ENCODE data around the gene GNPTAB.
"Not testable (repeated sequence)": the region's sequence is repeated elsewhere in the genome, so short reads cannot be mapped to it uniquely, and the experiment has no call there.

GNPTAB gene

GRCh38 chr12:101830367-101831325 is at the start of gene GNPTAB:
TSS of gene GNPTAB (minus strand) at chr12:101830959. CDS start at chr12:101830675, 284 bp downstream.
- peak; percentile 79 for DNase-seq

- DNase-seq, result peak; percentile 53
Measured at GRCh38 chr12:101878243-101878821, 47.6 kb upstream of the GNPTAB start.

- DNase-seq, result no peak
Measured at GRCh38 chr12:101877806-101878242, 47.1 kb upstream of the GNPTAB start.

- peak; percentile 85 for DNase-seq
Measured at GRCh38 chr12:101876861-101877805, 46.4 kb upstream of the GNPTAB start, which contains the start of gene DRAM1. TSS of gene DRAM1 (plus strand) at chr12:101877580. CDS start at chr12:101877790, 210 bp downstream.

- no peak for DNase-seq
Measured at GRCh38 chr12:101876322-101876860, 45.6 kb upstream of the GNPTAB start.

DNA sequence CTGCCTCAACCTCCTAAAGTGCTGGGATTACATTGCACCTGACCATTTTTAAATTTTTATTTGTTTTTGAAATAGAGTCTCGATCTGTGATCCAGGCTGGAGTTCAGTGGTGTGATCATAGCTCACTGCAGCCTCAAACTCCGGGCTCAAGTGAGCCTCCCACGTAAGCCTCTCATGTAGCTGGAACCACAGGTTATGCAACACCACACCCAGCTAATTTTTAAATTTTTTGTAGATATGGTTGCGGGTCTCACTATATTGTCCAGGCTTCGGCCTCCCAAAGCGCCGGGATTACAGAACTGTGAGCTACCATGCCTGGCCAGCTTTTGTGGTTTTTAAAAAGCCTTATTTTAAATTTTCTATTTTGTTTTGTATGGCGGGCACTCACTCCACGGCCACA is 44.4 kb upstream of the GNPTAB start:
- DNase-seq, result no peak

DNA sequence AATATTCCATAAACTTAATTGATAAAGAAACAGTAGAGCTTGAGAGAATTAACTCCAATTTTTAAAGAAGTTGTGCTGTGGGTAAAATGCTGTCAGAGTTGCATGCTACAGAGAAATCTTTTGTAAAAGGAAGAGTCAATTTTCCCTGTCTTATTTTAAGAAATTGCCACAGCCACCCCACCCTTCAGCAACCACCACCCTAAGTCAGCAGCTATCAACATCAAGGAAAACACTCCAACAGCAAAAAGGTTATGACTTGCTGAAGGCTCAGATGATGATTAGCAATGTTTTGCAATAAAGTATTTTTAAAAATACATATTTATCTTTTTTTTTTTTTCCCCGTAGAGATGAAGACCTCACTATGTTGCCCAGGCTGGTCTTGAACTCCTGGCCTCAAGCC is 40.2 kb upstream of the GNPTAB start:
- no peak for DNase-seq

DNA sequence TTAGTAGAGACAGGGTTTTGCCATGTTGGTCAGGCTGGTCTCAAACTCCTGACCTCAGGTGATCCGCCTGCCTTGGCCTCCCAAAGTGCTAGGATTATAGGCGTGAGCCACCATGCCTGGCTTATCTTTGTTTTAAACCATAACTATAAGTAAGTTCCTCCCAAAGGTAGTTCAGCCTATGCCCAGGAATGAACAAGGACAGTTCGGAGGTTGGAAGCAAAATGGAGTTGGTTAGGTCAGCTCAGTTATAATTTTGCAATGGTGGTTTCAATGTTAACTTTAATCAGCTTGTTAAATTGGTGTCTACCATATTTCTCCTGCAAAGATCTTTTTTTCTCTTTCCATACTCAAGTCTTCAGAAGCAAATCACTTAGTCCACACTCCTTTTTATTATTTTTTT is 36.9 kb upstream of the GNPTAB start:
- not testable (repeated sequence) for DNase-seq

DNA sequence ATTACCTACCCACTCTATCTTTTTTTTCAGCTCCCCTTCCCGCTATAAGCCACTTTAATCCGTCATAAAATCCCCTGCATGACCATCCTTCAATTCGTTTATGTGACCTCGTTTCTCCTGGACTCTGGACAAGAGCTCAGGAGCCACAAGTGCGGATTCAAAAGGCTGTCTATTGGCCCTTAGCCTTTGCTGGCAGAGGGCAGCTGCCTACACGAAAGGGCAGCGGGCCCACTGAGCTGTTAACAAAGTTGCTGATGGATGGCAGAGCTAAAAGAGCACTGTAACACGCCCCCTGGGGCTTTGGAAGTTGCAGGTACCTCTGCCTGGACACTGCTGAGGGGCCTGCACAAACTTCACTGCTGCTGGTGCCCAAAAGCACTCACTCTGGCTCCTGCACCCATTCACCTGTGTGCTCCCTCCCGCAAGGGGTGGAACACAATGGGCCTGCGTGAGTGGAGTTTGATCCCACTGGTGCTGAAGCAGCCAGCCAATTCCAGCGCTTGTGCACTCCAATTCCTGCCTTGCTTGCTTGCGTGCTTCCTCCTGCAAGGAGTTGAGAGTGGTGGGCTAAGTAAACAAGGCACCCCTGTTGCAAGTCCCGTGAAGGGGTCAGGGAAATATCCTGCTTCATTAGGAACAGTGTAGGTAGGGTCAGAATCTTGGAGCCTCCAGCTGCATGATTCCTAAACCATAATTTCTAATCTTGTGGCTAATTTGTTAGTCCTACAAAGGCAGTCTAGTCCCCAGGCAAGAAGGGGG is 36.0 kb upstream of the GNPTAB start:
- no peak for DNase-seq

DNA sequence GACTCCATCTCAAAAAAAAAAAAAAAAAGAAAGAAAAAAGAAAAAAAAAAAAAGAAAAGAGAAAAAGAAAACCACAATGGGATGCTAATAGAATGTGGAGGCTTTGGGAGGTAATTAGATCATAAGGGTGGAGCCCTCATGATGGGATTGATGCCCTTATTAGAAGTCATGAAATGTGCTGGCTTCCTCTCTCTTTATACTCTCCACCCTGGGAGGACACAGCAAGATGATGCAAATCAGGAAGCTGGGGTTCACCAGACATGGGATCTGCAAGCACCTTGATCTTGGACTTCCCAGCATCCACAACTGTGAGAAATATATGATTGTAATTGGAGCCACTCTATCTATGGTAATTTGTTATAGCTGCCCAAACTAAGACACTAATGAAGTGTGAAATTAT is 33.2 kb upstream of the GNPTAB start:
- no peak for DNase-seq

DNA sequence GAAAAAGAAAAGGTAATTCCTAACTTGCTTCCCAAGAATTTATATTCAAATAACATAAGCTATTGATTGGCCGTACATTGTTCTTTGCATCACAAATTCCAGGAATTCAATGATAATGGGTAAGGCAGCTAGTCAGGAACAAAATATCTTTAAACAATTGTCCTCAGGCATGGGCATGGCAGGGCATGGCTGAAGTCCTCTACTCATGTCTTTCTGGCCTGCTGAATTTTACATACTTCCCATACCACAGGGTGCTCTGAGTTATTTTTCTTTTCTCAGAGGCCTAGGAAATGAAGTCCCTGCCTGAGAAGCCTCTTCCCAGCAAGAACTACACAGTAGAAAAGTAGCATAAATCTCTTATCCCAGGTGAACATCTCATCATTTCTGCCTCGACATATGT is 31.5 kb upstream of the GNPTAB start:
- DNase-seq, result no peak

GRCh38 chr12:101861688-101862087 is 30.9 kb upstream of the GNPTAB start:
- DNase-seq, result not testable (repeated sequence)

DNA sequence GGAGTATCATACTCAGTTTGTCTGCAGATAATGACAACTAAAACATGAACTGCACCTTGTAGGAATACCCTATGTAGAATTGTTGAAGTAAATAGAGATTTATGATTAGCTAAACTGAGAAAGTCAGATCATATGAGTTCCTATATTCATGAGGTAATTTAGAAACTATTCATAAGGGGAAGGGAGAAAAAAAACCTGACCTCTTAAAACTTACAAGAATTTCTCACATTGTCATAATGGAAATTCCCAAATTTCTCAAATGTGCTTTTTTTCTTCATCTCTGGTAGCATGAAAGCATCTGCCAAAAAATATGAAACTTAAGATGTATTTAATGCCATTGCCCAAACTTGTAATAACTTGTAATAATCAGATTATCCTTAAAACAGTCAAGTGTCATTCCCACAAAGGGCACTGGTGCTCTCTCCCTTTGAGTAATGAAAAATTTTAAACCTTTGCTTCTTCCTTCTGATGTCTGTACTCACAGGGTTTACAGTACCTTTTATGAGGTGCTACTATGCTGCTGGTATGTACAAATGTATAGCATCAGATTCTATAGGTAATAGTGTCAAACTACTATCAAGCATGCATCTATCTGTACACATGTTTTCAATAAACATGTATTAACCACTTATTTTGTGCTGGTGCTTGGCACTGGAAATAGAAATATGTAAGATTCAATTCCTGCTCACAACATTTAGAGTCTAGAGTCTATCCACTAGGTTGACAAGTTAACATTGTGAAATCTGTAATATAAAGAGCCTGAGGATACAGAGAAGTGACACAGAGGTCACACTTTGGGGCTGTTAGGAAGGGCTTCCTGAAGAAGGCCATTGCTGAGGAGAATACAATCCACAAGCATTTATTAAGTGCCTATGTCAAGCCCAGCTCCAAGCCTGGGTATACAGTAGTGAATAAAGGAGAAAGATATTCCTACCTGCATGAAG is 29.2 kb upstream of the GNPTAB start:
- no peak for DNase-seq

DNA sequence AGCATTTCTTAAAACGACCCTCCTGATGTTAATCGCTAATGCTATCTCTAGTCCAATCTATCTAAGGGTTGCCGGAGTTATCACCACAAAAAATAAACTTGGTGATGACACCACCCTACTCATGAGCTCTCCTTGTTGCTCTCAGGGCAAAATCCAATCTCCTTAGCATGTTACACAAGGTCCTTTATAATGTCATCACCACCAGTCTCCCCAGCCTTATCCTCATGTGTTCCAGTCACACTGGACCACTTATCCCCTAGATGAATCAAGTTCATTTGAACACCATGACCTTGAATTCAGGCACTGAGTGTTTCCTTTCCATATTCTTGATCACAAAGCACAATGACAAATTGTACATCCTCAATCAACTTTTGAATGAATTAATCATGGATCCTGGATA is 27.6 kb upstream of the GNPTAB start:
- DNase-seq, result no peak

DNA sequence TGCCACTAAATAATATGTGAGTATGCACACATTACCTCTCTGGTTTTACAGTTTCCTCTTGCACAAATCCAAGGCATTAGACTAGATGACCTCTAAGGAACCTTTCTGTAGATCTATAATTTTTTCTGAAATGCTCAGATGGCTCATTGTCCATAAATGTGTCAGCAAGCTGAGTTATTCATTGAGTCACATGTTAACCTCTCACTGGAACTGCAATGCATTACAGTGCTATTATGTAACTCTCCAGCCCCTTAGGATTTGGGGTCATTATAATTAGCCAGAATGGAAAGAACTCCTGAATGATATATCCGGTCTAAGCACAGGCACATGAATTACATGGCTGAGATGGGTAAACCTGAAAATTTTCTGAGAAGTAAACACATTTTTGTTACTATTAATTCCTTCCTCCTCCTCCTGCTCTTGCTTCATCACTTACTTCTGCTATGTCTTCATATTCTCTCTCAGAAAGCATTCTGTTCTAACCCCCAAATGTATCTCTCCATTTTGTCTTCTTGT is 26.3 kb upstream of the GNPTAB start:
- DNase-seq, result peak; percentile 87

- DNase-seq, result not testable (repeated sequence)
Measured at GRCh38 chr12:101856614-101857013, 25.9 kb upstream of the GNPTAB start.

DNA sequence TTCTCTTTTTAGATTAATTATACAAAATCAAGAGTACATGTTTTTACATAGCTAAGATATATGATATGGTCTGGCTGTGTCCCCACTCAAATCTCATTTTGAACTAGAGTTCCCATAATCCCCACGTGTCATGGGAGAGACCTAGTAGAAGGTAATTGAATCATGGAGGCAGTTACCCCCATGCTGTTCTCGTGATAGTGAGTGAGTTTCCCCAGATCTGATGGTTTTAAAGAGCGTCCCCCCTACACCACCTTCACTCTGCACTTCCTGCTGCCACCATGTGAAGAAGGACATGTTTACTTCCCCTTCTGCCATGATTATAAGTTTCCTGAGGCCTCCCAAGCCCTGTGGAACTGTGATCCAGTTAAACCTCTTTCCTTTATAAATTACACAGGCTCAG is 25.2 kb upstream of the GNPTAB start:
- DNase-seq, result peak; percentile 81

DNA sequence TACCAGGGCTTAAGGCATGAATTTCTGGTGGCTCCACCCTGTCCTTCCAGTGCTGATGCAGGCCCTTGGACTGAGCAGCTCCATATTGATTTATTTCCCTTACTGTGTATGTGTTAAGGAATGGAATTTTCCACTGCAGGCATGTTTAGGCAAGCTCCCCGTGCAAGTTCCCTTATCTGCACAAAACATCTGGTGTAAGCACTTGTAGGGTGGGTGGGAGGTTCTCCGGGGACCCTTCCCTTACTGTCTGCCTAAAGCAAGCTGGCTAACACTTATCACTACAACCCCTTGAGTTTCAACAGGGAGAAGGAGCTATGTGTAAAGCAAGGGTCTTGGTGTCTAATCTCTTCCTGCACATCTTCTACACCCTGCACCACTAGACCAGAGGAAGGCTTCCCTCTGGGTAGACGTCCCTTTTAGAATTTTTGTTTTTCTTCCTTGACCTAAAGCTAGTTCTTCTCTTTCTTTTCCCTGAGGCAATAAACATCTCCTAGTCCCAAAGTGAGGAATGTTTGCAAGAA is 24.7 kb upstream of the GNPTAB start:
- DNase-seq, result peak; percentile 98

- peak; percentile 44 for DNase-seq
Measured at GRCh38 chr12:101854747-101855146, 24.0 kb upstream of the GNPTAB start.

GRCh38 chr12:101852998-101853397 is 22.2 kb upstream of the GNPTAB start:
- no peak for DNase-seq
